ENCODE measurements around the gene TOMM40.

GRCh38 chr19:44912854-44913253, 21.8 kb downstream of the TOMM40 start:
- TF ChIP-seq CTCF (IDR thresholded peaks at IDR 0.05; ENCODE audit: insufficient read depth, low read depth, low read length): no peak
- TF ChIP-seq EZH2 (IDR thresholded peaks at IDR 0.05; ENCODE audit: insufficient read depth, low read length): no peak

All from astrocyte (in vitro differentiated cells and primary cell).